Coronary artery (tissue), 2 donors: ENCODE results near the gene VAT1L.
A peak's percentile ranks its signal among the peaks of the same experiment; 100 is the strongest.

Experiments used
- DNase-seq: peaks from one replicate; pipeline ENCODE4 v3.0.0-alpha.2; 2017; ENCODE audit warnings: low spot score
- H3K27ac ChIP-seq, 2 donors: fragments of 200-600 bp; sonication (generic); one replicate each; pipeline ENCODE4 v1.5.1; 2016 to 2019
- H3K4me3 ChIP-seq: fragments of 200-600 bp; sonication (generic); 2 replicates; pipeline ENCODE4 v1.5.1; 2016; ENCODE audit warnings: mild to moderate bottlenecking, moderate library complexity
- TF ChIP-seq, protein P1 (sequence below): fragments of 200-600 bp; sonication (generic); IDR thresholded peaks from one replicate; pipeline ENCODE4 v1.5.1; 2019; ENCODE audit warnings: antibody characterized with exemption

Gene VAT1L

DNA sequence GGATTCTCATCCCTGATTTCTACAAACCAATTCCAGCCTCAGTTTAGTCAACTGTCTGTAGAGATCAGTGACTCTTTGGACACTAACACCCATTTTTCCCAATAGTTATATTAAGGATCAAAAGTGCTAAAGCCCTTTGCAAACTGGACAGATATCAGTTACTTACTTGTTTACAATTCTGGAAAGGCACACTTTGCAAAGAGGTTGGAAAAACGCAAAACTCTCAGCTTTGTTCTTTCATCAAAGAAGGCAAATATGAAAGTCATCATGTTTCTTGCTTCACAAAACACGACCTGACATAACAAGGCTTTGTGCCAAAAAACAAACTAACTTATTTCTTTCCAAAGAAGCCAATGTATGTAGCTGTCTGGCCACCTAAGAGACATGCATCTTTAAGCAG is 26.1 kb upstream of the VAT1L start:
- Histone ChIP-seq H3K27ac (no peak overlapping the region), H3K4me3 (no peak overlapping the region)

DNA sequence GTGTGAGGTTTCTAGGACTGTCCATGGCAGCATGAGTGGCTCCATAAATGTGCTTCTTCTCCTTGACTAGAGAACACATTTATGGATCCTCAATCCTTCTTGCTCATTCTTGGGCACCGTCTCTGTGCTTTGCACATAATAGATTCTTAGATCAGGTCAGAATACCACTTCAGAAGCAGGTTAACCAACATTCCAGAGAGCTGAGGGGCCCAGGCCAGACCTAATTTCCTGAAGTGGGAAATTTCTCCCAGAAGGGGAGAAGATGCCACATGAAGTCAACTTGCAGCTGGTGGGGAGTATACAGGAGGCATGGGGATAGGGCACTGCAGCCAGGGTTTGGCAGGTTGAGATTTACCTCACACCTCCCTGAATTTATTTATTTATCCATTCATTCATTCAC is 24.4 kb upstream of the VAT1L start:
- H3K4me3 ChIP-seq: no peak overlapping the region
- TF ChIP-seq, protein P1, sequence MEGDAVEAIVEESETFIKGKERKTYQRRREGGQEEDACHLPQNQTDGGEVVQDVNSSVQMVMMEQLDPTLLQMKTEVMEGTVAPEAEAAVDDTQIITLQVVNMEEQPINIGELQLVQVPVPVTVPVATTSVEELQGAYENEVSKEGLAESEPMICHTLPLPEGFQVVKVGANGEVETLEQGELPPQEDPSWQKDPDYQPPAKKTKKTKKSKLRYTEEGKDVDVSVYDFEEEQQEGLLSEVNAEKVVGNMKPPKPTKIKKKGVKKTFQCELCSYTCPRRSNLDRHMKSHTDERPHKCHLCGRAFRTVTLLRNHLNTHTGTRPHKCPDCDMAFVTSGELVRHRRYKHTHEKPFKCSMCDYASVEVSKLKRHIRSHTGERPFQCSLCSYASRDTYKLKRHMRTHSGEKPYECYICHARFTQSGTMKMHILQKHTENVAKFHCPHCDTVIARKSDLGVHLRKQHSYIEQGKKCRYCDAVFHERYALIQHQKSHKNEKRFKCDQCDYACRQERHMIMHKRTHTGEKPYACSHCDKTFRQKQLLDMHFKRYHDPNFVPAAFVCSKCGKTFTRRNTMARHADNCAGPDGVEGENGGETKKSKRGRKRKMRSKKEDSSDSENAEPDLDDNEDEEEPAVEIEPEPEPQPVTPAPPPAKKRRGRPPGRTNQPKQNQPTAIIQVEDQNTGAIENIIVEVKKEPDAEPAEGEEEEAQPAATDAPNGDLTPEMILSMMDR: no peak
- no peak for DNase-seq
- H3K27ac ChIP-seq: peak overlapping the region; percentile 52 to 78

More for the DNA sequence above, 26.1 kb upstream of the VAT1L start:
- TF ChIP-seq, protein P1: no peak
- DNase-seq: no peak

DNA sequence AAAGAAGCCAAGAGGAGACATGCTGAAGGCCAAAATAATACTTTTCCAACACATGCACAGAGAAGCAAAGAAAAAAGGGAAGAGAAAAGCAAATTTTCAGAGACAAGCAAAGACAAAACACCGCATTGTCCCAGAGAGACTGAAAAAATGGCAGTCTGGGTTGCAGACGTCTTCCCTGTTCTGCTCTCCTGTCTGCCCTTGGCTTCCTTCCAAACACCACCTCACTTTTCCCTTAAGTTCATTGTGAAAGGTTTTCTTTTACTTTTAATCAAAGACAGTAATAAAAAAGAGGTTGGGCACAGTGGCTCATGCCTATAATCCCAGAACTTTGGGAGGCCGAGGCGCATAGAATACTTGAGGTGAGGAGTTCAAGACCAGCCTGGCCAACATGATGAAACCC is 21.2 kb upstream of the VAT1L start:
- no peak for DNase-seq
- H3K27ac ChIP-seq: no peak overlapping the region
- TF ChIP-seq, protein P1: no peak
- no peak overlapping the region for H3K4me3 ChIP-seq

DNA sequence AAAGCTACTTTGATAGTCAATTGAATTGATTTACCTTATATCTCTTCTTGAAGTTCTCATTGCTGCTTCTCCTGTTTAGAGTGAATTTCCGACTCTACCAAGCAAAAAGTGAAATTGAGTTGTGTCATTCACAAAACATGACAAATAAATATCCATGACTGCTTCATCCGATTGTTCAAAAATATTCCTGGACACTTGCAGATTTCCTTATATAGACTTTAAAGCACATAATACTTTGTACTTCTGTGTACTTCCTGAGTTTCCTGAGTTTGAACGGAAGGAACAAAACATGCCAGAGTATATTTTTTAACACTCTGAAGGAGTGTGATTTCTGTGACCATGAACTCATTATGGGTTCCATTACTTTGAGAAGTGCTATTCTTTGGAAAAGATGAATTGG is 20.5 kb upstream of the VAT1L start:
- TF ChIP-seq, protein P1: no peak
- DNase-seq: no peak
- Histone ChIP-seq H3K4me3 (no peak overlapping the region), H3K27ac (no peak overlapping the region)

DNA sequence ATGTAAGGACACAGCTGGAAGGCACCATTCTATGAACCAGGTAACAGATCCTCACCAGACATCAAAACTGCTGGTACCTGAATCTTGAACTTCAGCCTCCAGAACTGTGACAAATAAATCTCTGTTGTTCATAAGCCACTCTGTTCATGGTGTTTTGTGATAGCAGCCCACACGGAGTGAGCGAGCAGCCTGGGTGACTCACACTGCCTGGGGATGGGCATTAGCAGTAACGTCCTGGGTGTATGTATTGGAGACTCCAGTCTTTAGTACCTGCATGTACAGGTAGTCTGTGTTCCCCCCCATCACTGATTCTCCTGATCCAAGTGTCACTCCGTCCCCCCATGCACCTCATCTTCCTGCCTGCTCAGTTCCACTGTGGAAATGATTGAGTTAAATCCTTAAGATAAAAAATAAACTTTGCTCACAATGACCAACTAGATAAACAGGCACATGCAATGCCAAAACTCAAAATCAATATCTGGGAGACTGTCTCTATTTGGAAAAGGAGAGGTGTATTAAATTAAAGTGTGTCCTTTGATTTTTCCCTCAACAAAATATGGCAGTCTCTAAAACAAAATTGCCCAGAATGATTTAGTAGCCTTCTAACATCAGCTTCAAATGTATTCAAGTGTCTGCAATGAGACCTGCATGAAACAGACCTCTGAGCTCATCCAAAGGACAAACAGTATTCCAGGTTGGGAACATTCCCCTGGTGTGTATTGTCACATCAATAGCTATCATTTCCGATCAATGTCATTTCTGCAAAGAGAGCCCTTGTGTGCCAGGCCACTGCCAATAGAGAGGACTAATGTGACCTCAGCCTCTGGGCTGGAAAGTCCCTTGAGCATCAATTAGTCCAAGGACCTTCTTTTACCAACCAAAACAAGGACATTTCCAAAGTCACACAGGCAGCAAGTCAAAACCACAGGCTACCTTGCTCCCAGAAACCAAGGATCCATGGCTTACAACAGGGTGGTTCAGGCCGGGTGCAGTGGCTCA is 12.2 kb upstream of the VAT1L start:
- Histone ChIP-seq H3K27ac (no peak overlapping the region), H3K4me3 (no peak overlapping the region)
- DNase-seq: no peak
- TF ChIP-seq, protein P1: no peak

DNA sequence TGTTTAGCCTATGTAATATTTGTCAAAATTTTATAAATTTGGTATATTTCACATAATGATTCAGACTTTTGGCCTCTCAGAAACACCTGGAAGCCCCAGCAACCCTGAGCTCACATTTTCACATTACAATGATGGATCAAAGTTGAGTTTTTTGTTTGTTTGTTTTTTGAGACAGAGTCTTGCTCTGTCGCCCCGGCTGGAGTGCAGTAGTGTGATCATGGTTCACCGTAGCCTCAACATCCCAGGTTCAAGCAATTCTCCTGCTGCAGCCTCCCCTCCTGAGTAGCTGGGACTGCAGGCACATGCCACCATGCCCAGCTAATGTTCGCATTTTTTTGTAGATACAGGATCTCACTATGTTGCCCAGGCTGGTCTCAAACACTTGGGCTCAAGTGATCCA is 10.6 kb upstream of the VAT1L start:
- Histone ChIP-seq H3K4me3 (no peak overlapping the region), H3K27ac (no peak overlapping the region)
- DNase-seq: no peak
- TF ChIP-seq, protein P1: no peak

DNA sequence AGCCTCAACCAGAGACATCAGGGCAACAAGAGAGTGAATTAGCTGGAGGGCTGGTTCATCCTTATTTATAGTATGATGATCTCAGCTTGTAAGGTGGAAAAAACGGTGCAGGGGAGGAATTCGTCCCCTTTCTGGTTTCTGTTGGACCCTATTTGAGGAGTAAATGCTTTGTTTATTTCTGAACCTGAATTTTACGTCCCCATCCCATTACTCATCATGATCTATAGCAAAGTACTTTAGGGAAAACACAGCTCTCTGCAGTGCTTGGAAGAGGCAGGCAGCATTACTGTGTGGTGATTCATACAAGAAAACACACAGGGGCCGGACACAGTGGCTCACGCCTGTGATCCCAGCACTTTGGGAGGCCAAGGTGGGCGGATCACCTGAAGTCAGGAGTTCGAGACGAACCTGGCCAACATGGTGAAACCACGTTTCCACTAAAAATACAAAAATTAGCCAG is 8.0 kb upstream of the VAT1L start:
- DNase-seq: no peak
- TF ChIP-seq, protein P1: no peak
- no peak overlapping the region for H3K27ac ChIP-seq
- H3K4me3 ChIP-seq: no peak overlapping the region
